ENCODE data around the gene TOR4A.
A peak's percentile ranks its signal among the peaks of the same experiment; 100 is the strongest.
"Not testable (repeated sequence)": the region's sequence is repeated elsewhere in the genome, so short reads cannot be mapped to it uniquely, and the experiment has no call there.

TOR4A gene

DNA sequence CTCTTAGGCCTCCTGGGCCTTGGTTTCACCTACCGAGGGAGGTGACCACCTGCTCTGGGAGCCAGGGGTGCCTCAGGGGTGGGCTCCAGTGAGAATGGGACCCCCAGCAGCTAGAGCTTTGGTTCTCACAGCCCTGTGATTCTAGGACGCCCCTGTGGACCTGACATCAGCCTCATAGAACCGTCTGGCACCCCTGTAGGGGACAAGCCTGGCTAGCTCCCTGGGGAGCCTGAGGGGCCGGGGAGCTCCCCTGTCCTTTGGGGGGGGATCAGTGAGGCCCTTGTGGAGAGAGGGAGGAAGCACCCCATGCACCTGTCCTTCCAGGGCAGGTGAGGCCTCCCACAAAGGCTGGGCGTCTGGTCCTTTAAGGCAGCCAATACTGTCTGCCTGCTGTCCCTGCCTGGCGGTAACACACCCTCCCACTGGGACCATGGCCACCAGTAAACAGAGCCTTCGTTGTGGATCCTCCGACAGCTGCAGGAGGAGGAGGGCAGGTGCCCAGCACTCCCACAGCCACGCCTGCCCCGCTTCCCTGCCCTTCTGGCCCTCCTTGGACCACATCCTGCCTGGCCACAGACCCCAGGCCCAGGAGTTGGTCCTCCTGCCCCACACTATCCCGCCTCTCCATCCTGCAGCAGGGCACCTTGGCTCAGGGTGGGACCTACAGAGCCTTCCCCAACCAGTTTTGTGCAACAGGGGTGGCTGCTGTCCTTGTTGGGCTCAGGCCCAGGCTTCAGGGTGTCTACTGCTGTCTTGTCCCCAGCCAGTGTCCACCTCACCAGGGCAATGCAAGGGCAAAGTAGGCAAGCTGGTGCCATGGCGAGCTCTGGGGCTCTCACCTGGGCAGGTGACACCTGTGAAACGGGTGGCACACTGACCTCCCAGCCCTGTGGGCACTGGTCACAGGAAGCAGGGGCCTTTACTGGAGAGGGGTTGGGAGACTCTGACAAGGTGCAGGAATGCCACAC lies 39.5 kb upstream of the TOR4A start:
- no peak for DNase-seq (ENCODE audit: low spot score)

DNA sequence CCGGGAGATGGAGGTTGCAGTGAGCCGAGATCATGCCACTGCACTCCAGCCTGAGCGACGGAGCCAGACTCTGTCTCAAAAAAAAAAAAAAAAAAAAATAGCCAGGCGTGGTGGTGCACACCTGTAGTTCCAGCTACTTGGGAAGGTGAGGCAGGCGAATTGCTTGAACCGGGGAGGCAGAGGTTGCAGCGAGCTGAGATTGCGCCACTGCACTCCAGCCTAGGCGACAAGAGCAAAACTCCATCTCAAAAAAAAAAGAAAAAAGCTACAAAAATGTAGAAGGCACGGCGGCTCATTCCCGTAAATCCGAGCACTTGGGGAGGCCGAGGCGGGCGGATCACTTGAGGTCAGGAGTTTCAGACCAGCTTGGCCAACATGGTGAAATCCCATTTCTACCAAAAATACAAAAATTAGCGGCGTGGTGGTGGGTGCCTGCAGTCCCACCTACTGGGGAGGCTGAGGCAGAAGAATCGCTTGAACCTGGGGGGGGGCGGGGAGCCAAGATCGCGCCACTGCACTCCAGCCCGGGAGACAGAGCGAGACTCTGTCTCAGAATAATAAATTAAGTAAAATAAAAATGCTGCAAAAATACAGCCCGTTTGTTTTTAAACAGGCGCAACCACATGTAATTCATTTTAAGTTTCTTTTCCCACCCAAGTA lies 37.9 kb upstream of the TOR4A start:
- DNase-seq (ENCODE audit: low spot score): not testable (repeated sequence)

DNA sequence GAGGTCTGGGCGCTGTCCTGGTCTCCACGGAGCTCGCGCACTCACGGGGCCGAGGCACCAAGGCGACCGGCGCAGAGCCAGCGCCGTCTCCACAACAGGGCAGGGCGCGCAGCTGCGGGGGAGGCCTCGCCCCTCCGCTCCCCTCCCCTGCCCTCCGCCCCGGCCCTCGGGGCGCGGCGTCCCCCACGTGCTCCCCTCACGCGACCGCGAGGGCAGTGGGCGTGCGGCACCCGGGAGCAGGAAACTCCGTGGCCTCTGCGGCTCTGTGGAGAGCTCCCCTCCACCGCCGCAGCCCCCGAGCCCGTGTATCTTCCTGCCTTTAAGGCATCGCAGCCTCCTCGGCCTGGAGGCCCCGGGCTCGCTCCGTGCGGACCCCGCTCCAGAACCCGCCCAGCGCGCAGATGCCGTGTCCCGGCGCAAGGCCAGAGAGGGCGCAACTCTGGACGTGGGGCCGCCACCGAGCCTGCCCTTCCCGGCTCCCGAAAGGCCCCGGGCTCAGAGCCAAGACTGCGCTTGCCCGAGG lies 37.1 kb upstream of the TOR4A start:
- DNase-seq (ENCODE audit: low spot score): peak; percentile 81

DNA sequence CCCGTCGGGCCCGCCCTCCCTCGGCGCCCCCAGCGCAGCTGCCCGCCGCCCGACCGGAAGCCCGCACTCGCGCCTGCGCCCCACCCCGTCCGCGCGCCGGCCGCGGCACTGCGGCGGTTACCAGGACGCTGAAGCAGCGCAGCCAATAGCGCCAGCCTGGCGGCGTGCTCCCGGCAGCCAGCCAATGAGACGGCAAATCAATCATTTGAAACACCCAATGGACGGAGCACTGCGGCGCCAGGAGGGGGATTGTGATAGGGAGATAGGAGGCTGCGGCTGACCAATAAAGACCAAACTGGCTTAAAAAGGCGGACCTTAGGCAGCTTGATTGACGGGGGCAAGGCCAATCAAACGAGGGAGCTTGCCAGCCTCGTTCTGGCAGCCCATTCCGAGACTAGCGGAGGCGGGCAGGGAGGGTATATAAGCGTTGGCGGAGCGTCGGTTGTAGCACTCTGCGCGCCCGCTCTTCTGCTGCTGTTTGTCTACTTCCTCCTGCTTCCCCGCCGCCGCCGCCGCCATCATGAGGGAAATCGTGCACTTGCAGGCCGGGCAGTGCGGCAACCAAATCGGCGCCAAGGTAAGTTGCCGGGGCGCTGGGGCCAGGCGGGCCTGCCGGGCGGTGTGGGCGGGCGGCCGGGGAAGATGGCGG lies 36.6 kb upstream of the TOR4A start, which contains the start of gene TUBB4B:
TSS of gene TUBB4B (plus strand) at position 447 of the 649 bp plus-strand sequence. CDS start at position 521, 74 bp downstream.
- DNase-seq (ENCODE audit: low spot score): peak; percentile 100

DNA sequence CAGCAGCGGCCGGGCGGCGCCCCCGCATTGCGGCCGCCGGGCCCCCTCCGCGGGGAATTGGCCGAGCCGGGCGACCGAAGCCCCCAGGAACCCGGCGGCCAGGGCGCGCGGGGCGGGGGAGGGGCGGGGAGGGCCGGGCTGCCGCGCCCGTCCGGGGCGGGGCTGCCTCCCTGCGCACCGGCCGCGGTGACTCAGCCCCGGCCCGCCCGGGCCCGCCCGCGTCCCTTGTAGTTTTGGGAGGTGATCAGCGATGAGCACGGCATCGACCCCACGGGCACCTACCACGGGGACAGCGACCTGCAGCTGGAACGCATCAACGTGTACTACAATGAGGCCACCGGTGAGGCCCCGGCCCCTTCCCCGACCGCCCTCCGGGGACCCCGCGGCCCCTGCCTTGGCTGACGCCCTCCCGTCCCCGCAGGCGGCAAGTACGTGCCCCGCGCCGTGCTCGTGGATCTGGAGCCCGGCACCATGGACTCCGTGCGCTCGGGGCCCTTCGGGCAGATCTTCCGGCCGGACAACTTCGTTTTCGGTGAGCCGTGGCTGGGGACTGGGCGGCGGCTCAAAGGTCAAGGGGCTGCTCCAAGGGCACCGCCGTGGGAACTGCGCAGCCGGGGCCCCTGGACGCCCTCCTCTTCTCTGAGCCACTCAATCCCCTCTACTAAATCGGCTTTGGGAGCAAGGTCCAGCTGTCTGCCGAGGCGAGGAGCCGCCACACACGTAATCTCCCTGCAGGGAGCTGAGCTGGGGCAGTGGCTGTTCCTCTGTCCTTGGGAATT lies 35.8 kb upstream of the TOR4A start:
- DNase-seq (ENCODE audit: low spot score): peak; percentile 73

DNA sequence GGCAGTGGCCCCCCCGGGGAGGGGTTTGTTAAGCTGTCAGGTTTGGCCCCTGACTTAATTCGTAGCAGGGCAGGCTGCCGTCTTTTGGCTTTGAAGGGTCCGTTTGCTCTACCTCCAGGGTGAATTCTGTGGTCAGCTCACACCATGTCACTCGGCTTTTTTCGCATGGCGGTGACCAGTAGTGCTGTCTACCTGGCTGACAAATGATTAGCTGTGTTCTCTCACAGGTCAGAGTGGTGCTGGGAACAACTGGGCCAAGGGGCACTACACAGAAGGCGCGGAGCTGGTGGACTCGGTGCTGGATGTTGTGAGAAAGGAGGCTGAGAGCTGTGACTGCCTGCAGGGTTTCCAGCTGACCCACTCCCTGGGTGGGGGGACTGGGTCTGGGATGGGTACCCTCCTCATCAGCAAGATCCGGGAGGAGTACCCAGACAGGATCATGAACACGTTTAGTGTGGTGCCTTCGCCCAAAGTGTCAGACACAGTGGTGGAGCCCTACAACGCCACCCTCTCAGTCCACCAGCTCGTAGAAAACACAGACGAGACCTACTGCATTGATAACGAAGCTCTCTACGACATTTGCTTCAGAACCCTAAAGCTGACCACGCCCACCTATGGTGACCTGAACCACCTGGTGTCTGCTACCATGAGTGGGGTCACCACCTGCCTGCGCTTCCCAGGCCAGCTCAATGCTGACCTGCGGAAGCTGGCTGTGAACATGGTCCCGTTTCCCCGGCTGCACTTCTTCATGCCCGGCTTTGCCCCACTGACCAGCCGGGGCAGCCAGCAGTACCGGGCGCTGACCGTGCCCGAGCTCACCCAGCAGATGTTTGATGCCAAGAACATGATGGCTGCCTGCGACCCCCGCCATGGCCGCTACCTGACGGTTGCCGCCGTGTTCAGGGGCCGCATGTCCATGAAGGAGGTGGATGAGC lies 35.0 kb upstream of the TOR4A start:
- DNase-seq (ENCODE audit: low spot score): no peak

DNA sequence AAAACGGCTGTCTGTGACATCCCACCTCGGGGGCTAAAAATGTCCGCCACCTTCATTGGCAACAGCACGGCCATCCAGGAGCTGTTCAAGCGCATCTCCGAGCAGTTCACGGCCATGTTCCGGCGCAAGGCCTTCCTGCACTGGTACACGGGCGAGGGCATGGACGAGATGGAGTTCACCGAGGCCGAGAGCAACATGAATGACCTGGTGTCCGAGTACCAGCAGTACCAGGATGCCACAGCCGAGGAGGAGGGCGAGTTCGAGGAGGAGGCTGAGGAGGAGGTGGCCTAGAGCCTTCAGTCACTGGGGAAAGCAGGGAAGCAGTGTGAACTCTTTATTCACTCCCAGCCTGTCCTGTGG lies 34.3 kb upstream of the TOR4A start:
- DNase-seq (ENCODE audit: low spot score): not testable (repeated sequence)

DNA sequence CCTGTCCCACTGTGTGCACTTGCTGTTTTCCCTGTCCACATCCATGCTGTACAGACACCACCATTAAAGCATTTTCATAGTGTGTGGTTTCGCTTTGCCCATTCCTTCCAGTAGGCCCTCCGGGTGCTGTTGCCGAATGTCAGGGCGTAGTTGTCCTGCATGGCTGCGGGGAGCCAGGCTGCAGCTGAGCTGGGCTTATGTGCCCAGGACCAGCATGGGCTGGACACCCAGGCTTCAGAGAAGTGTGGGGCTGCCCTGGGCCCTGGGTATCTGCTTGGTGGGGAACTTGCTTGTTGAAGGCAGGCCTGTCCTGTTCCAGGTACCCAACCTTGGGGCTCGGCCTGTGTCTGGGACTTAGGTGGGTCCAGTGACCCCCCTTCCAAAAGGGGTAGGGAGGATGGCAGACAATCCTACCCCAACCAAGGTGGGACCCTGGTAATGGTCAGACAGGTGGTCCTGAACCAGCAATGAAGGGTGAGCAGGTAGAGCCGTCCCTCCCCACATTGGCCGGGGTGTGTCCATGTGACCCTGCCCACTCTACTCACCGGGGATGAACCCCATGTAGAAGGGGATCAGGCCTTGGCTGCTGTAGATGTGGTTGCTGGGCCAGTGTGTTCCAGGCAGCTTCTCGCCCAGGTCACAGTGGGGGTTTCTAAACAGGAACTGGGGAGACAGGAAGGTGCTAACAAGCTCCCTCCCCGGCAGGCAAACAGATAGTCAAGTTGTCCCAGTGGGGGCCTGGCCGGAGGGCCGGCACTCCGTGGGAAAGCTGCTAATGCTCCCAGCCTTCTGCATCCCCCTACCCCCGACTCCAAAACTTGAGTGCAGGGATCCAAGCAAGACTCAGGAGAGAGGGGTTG lies 33.7 kb upstream of the TOR4A start:
- DNase-seq (ENCODE audit: low spot score): no peak

DNA sequence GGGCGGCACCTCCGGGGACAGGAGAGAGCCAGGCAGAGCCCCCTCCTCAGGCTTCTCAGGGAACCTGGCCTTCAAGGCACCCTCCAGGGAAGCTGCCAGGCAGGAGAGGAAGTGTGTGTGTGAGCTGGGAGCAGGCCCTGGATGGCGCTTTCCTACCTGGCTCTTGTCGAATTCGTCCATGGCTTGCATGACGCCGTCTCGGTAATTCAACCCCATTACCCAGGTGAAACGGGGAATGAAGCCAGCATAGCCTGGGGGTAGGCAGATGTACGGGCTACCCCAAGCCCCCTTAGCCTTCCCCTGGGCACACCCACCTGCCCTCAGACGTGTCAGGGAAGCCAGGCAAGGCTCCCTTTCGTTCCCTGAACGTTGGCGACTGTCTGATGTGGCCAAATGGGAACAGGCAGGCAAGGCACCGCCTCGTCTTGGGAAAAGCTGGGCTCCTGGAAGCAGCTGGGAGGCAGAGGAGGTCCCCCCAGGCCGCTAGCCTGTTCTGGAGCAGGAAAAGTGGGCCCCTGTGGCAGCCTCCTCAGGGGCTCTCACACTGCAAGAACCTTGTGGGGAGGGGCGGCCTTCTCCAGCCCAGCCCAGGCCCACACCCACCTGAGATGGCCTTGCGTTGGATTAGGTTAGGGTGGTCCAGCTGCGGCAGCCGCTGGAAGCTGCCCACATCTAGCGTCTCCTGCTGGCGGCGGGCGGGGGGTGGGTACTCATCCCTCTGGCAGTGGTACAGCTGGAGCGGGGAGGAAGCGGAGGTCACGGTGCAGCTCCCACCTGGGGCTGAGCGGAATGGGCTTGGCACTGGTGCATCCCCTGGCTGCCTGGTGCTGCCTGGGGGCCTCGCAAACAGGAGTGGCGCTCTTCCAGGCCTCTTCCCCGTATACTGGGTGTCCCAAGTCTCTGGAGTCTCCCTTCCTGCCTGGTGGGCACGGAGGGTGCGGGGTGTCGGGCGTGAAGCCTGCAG lies 32.8 kb upstream of the TOR4A start:
- no peak for DNase-seq (ENCODE audit: low spot score)

DNA sequence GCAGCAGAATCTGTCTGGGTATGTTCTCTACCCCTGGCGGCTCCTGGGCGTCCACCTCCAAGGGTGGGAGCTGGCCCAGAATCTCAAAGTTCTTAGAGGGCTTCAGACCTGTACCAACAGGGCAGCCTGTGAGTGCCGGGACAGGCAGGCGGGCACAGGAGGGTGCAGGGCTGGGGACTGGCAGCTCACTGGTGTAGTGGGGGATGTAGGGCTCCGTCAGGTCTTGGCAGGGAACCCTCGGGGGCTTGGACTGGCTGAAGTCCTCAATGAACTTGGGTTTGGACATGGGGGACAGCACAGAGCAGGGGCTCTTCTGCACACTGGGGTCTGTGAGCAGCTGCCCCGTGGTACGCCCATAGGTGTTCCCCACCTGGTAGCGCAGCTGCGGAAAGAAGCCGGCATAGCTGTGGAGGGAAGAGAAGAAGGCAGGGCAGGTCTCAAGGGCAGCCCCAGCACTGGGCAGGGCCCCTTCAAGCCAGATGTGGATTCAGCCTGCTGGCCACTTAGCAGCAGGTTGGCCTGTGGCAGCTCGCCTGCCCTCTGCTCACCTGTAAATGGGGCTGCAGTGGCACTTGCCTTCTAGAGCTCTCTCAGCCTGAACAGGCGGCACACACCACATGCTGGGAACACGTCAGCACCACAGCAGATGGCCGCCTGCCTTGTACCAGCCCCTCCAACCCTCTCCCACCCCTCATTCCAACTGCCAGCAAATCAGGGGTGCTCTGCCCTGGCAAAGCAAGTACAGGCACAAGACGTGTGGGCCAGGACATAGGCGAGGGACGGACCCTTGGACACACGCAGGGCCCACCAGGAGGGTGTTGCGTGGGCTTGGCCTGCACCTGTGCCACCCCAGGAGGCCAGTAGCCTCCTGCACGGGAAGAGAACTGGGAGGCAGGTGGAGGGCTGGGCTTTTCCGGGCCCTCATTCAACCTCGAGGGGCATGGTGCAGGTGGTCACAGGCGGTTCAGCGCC lies 31.8 kb upstream of the TOR4A start:
- DNase-seq (ENCODE audit: low spot score): no peak

DNA sequence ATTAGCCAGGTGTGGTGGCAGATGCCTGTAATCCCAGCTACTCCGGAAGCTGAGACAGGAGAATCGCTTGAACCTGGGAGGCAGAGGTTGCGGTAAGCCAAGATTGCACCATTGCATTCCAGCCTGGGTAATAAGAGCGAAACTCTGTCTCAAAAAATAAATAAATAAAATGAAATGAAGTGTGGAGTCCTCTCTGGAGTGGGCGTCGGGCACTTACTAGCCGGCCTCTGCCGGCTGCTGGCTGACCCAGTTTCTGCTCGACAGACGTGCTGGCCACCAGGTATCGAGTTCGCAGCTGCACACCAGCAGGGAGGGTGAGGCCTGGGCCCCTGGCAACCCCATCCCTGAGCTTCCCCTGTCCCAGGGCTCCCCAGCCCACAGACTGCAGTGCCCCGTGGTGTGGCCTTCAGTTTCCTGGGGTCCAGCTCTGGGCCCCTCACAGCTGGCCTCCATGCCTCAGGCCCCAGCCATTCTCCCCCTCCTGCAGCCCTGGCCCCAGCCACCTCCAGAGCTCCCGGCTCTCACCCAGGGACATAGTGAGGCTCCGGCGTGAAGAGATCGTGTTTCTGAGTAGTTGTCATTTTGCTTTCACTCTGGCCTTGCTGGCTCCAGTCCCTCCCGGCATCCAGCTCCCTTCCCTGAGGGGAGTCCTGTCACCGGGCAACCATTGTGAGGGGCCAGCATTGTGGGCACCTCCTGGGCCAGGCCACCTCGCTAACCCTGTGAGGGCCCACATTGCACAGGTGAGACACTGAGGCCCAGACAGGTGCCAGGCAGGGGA lies 30.2 kb upstream of the TOR4A start:
- no peak for DNase-seq (ENCODE audit: low spot score)

DNA sequence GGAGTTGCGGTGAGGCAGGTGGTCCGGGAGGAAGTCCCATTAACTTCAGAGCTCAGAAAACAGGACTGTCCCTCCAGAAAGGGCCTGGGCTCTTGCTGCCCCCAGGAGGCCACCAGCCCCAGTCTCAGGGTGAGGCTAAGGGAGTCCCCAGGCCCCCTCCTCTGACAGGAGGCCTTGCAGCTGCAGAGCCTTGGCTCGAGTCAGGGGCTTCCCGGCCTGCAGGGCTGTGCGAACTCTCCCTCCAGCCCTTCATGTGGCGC lies 29.7 kb upstream of the TOR4A start:
- no peak for DNase-seq (ENCODE audit: low spot score)

DNA sequence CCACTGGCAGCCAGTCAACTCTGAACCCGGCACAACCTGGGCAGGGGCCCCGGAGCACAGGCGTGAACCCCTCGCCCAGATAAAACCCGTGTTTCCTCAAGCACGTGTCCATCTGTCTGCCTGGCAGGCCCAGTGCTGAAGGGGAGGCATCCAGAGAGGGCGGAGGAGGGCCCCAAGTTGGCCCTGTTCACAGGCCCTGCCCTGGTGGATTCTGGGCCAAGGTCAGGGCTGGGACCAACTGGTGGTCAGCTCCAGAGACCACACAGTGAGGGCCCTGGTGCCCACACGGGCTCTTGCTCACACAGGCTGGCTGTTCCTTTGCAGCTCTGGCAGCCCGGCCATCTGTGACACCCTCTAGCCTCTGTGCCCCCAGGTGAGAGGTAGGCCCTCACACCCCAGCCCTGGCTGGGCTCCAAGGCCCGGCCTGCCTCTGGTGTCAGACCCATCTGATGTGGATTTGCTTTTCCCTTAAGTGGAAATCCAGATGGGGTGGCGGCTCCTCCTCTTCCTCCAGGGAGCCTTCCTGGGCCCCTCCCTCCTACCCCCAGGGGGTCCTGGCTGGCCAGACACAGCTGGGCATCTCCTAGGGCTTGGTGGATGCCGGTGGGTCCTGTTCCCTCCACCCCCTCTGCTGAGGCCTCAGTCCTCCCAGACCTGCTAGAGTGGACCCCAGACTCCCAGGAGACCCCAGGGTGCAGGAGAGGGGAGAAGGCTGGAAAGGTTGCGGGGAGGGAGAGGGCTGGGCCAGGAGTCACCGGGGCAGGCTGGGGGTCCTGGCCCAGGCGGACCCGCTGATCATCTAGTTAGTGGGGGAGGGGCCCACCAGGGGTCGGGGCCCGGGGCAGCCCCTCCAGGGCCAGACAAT lies 27.0 kb upstream of the TOR4A start:
- DNase-seq (ENCODE audit: low spot score): no peak

DNA sequence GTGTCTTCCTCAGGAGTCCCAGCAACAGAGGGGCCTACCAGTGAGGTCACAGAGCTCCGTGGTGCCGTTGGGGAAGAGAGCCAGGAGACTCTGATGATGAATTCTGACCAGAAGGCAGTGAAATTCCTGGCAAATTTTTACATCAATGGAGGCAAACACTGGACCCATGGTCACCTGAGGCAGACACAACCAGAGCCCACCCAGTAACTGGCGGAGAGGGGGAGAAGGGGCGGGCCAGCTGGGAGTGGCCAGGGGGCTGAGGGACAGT lies 26.4 kb upstream of the TOR4A start, which contains the start of gene STPG3:
TSS of gene STPG3 (plus strand) at position 93 of the 268 bp plus-strand sequence. CDS start at position 94, 1 bp downstream.
- DNase-seq (ENCODE audit: low spot score): no peak

DNA sequence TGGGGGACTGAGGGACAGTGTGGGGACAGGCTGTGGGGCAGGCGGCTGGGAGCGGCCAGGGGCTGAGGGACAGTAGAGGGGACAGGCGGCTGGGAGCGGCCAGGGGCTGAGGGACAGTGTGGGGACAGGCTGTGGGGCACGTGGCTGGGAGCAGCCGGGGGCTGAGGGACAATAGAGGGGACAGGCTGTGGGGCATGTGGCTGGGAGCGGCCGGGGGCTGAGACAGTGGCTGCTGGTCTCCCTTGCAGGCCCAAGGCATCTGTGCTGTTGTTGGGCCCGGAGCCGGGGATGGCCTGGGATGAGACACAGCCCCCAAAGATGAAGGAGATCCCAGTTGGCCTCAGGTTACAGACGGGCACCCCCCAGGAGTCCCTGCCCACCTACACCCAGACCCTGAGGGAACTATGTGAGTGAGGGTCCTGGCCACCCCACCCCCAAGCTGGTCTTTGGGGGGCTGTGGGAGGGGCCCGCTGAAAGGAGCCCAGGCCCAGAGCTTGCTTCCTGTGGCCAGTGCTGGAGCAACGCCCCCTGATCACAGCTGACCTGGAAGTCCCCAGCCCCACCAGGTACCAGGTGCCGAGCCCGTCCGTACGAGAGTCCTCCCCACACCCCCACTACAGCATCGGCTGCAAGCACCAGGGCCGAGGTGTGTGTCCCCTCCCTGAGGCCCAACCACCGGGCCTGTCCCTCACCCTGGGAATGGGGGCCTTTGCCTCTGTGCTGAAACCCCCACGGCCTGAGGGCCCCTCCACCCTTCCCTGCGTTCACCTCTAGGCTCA lies 25.8 kb upstream of the TOR4A start:
- DNase-seq (ENCODE audit: low spot score): no peak
